Neural cell (in vitro differentiated cells): ENCODE measurements around the gene WNT3. TPM values are rescaled to one million over a fixed set of nuclear protein-coding genes. Genes with fewer than 3 reads are reported as not detected.

Experiments used
- H2AFZ ChIP-seq: fragments of 200-600, 300-800 bp; sonication (generic), shearing (Covaris generic); 2 replicates; pipeline ENCODE4 v1.6.0; 2014; ENCODE audit warnings: low read depth, mild to moderate bottlenecking, antibody characterized with exemption, low read length, moderate library complexity
- H3F3A ChIP-seq: fragments of 200-600 bp; shearing (Covaris generic); 2 replicates; pipeline ENCODE4 v1.6.1; 2016; ENCODE audit warnings: mild to moderate bottlenecking, moderate library complexity, mixed read lengths, antibody characterized with exemption, low read length; ENCODE audit not compliant: insufficient read depth, poor library complexity, severe bottlenecking
- H3K27ac ChIP-seq: fragments of 200-600, 300-800 bp; sonication (generic), shearing (Covaris generic); 2 replicates; pipeline ENCODE4 v1.5.1; 2014; ENCODE audit warnings: mild to moderate bottlenecking, low read length, moderate library complexity
- H3K27me3 ChIP-seq: fragments of 300-800, 200-600 bp; sonication (generic), shearing (Covaris generic); 2 replicates; pipeline ENCODE4 v1.6.0; 2014; ENCODE audit warnings: mild to moderate bottlenecking, low read depth, low read length, moderate library complexity; ENCODE audit not compliant: insufficient read depth
- H3K36me3 ChIP-seq: fragments of 300-800, 200-600 bp; sonication (generic), shearing (Covaris generic); 2 replicates; pipeline ENCODE4 v1.5.1; 2014; ENCODE audit warnings: mild to moderate bottlenecking, antibody characterized with exemption, low read length, moderate library complexity; ENCODE audit not compliant: insufficient read depth
- H3K4me2 ChIP-seq: fragments of 300-800, 200-600 bp; sonication (generic), shearing (Covaris generic); 2 replicates; pipeline ENCODE4 v1.6.0; 2014; ENCODE audit warnings: mild to moderate bottlenecking, low read length
- H3K4me3 ChIP-seq: fragments of 300-800, 200-600 bp; sonication (generic), shearing (Covaris generic); 2 replicates; pipeline ENCODE4 v1.5.1; 2014; ENCODE audit warnings: mild to moderate bottlenecking, low read length, moderate library complexity
- H3K79me2 ChIP-seq: fragments of 200-600 bp; shearing (Covaris generic); replicated peaks from 2 replicates; pipeline ENCODE4 v1.6.0; 2014; ENCODE audit warnings: mild to moderate bottlenecking, low read length, moderate library complexity; ENCODE audit not compliant: insufficient read depth
- H3K9ac ChIP-seq: fragments of 300-800, 200-600 bp; sonication (generic), shearing (Covaris generic); 2 replicates; pipeline ENCODE4 v1.6.1; 2016; ENCODE audit warnings: mild to moderate bottlenecking, low read length, mixed read lengths
- H3K9me2 ChIP-seq: fragments of 200-600 bp; shearing (Covaris generic); 2 replicates; pipeline ENCODE4 v1.6.1; 2016; ENCODE audit warnings: mild to moderate bottlenecking, low read length, mixed read lengths; ENCODE audit not compliant: insufficient read depth
- H3K9me3 ChIP-seq: fragments of 200-600, 300-800 bp; sonication (generic), shearing (Covaris generic); 2 replicates; pipeline ENCODE4 v1.6.1; 2016; ENCODE audit warnings: mild to moderate bottlenecking, mixed run types, low read length, moderate library complexity, mixed read lengths
- H4K20me1 ChIP-seq: fragments of 200-600 bp; shearing (Covaris generic); 2 replicates; pipeline ENCODE4 v1.6.1; 2016; ENCODE audit warnings: mild to moderate bottlenecking, mixed run types; ENCODE audit not compliant: insufficient read depth
- CTCF ChIP-seq: fragments of 450-650 bp; IDR thresholded peaks from 2 replicates; pipeline ENCODE4 v1.5.1; 2014; ENCODE audit warnings: antibody characterized with exemption, mild to moderate bottlenecking, moderate library complexity; ENCODE audit not compliant: poor library complexity, severe bottlenecking
- EP300 ChIP-seq: fragments of 450-650 bp; conservative IDR thresholded peaks from 2 replicates; pipeline ENCODE4 v1.6.1; 2014; ENCODE audit warnings: antibody characterized with exemption, mild to moderate bottlenecking, moderate library complexity; ENCODE audit not compliant: poor library complexity, severe bottlenecking
- EZH2 ChIP-seq: fragments of 200-600, 300-800 bp; shearing (Covaris generic), sonication (generic); IDR thresholded peaks from 2 replicates; pipeline ENCODE4 v1.6.1; 2014; ENCODE audit warnings: antibody characterized with exemption, low read length, borderline replicate concordance, mild to moderate bottlenecking; ENCODE audit not compliant: insufficient read depth, poor library complexity, severe bottlenecking
- MXI1 ChIP-seq: fragments of 450-650 bp; conservative IDR thresholded peaks from 2 replicates; pipeline ENCODE4 v1.6.1; 2014; ENCODE audit warnings: antibody characterized with exemption, mild to moderate bottlenecking; ENCODE audit not compliant: poor library complexity, severe bottlenecking
- POLR2AphosphoS5 ChIP-seq: IDR thresholded peaks from 2 replicates; pipeline ENCODE4 v1.6.1; 2012
- RAD21 ChIP-seq: fragments of 450-650 bp; conservative IDR thresholded peaks from 2 replicates; pipeline ENCODE4 v1.6.1; 2014; ENCODE audit warnings: antibody characterized with exemption, mild to moderate bottlenecking, moderate library complexity
- REST ChIP-seq: IDR thresholded peaks from 2 replicates; pipeline ENCODE4 v1.6.1; 2012; ENCODE audit warnings: borderline replicate concordance
- SMC3 ChIP-seq: fragments of 450-650 bp; conservative IDR thresholded peaks from 2 replicates; pipeline ENCODE4 v1.6.1; 2014; ENCODE audit warnings: antibody characterized with exemption, mild to moderate bottlenecking, moderate library complexity; ENCODE audit not compliant: poor library complexity
- TAF1 ChIP-seq: IDR thresholded peaks from 2 replicates; pipeline ENCODE4 v1.6.1; 2012; ENCODE audit warnings: low read depth
- polyA plus RNA-seq: library from polyadenylated mRNA; depleted of rRNA; stranded (reverse); fragments of >200 nt; gene quantifications from 2 replicates; pipeline ENCODE4 v1.2.3, GENCODE V29; 2014

Gene WNT3
- polyA plus RNA-seq, 1 donor from 2014 or later: 7.6 TPM

- no peak for TF ChIP-seq CTCF
- no peak for TF ChIP-seq SMC3
- no peak for TF ChIP-seq RAD21
- no peak for TF ChIP-seq EP300
- TF ChIP-seq EZH2: no peak
- no peak for TF ChIP-seq REST
- no peak for TF ChIP-seq MXI1
- TF ChIP-seq TAF1: no peak
- TF ChIP-seq POLR2AphosphoS5: no peak
- Histone ChIP-seq H3K27me3 (peaks cover 91% of the 10 kb centered on the region), H3K9me3 (no peaks in the 10 kb centered on the region)
Observed at GRCh38 chr17:46823657-46824056, 5.2 kb upstream of the WNT3 start.

GRCh38 chr17:46822388-46822921 is 4.0 kb upstream of the WNT3 start:
- H3K9me3 ChIP-seq: no peaks in the 10 kb centered on the region
- H4K20me1 ChIP-seq: no peaks in the 10 kb centered on the region
- no peak overlapping the region for H3K27ac ChIP-seq
- no peak overlapping the region for H2AFZ ChIP-seq
- no peaks in the 10 kb centered on the region for H3K36me3 ChIP-seq
- TF ChIP-seq SMC3 (no peak), CTCF (peak; percentile 39)
- no peaks in the 10 kb centered on the region for H3K9me2 ChIP-seq
- H3F3A ChIP-seq: no peaks in the 10 kb centered on the region
- no peaks in the 10 kb centered on the region for H3K79me2 ChIP-seq
- no peak overlapping the region for H3K9ac ChIP-seq
- peaks cover 91% of the 10 kb centered on the region for H3K27me3 ChIP-seq
- no peak overlapping the region for H3K4me2 ChIP-seq
- no peak overlapping the region for H3K4me3 ChIP-seq

More at GRCh38 chr17:46823657-46824056, 5.2 kb upstream of the WNT3 start:
- no peaks in the 10 kb centered on the region for H3F3A ChIP-seq
- no peak overlapping the region for H3K9ac ChIP-seq
- no peak overlapping the region for H3K4me3 ChIP-seq
- no peak overlapping the region for H2AFZ ChIP-seq
- H3K79me2 ChIP-seq: no peaks in the 10 kb centered on the region
- no peaks in the 10 kb centered on the region for H3K9me2 ChIP-seq
- no peaks in the 10 kb centered on the region for H3K36me3 ChIP-seq
- H3K27ac ChIP-seq: no peak overlapping the region
- no peaks in the 10 kb centered on the region for H4K20me1 ChIP-seq
- no peak overlapping the region for H3K4me2 ChIP-seq
